OCI-LY7 (cell line): ENCODE measurements around the gene BCAT1.

Experiments
- EZH2phosphoT487 ChIP-seq: fragments of 200-600 bp; sonication (generic); IDR thresholded peaks from 2 replicates; pipeline ENCODE4 v1.6.1; 2018; ENCODE audit warnings: low read depth, borderline replicate concordance, mild to moderate bottlenecking, mixed run types, antibody characterized with exemption, low read length, moderate library complexity, mixed read lengths
- TF ChIP-seq, protein P1 (sequence below): fragments of 200-600 bp; sonication (generic); conservative IDR thresholded peaks from 2 replicates; pipeline ENCODE4 v1.5.1; 2014; ENCODE audit warnings: mild to moderate bottlenecking, antibody characterized with exemption, low read length, moderate library complexity, mixed read lengths

- no peak for TF ChIP-seq EZH2phosphoT487
- TF ChIP-seq, protein P1, sequence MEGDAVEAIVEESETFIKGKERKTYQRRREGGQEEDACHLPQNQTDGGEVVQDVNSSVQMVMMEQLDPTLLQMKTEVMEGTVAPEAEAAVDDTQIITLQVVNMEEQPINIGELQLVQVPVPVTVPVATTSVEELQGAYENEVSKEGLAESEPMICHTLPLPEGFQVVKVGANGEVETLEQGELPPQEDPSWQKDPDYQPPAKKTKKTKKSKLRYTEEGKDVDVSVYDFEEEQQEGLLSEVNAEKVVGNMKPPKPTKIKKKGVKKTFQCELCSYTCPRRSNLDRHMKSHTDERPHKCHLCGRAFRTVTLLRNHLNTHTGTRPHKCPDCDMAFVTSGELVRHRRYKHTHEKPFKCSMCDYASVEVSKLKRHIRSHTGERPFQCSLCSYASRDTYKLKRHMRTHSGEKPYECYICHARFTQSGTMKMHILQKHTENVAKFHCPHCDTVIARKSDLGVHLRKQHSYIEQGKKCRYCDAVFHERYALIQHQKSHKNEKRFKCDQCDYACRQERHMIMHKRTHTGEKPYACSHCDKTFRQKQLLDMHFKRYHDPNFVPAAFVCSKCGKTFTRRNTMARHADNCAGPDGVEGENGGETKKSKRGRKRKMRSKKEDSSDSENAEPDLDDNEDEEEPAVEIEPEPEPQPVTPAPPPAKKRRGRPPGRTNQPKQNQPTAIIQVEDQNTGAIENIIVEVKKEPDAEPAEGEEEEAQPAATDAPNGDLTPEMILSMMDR, result no peak
Measured at GRCh38 chr12:24854908-24855307, 94.0 kb downstream of the BCAT1 start.
